SK-N-SH (cell line): ENCODE measurements around the gene MAP3K6. TPM values are rescaled to one million over a fixed set of nuclear protein-coding genes. Genes with fewer than 3 reads are reported as not detected.

Experiments used
- CTCF ChIA-PET: fragments of 300-600, 350-600 bp; formaldehyde crosslinking; extraction: SDS; loops from one replicate; lab custom pipeline; 2021; lab: Yijun Ruan, JAX
- POLR2A ChIA-PET: fragments of 350-600 bp; sonication (Branson Sonifier 250); formaldehyde crosslinking; extraction: SDS; loops from one replicate; lab custom pipeline; 2020; ENCODE audit warnings: antibody characterized with exemption, inconsistent platforms; lab: Yijun Ruan, JAX
- DNase-seq: peaks from one replicate; pipeline ENCODE4 v3.0.0; 2012
- H2AFZ ChIP-seq: fragments of 200-600 bp; sonication (generic); 2 replicates; pipeline ENCODE4 v1.8.1; 2016; ENCODE audit warnings: antibody characterized with exemption, mild to moderate bottlenecking, low read depth
- H3F3A ChIP-seq: fragments of 200-600 bp; sonication (generic); replicated peaks from 2 replicates; pipeline ENCODE3; 2016; ENCODE audit warnings: antibody characterized with exemption, mild to moderate bottlenecking; ENCODE audit not compliant: insufficient read depth
- H3K27ac ChIP-seq, 2 experiments: fragments of 200-500 bp in 1 of 2; fragments of 200-600 bp in 1 of 2; sonication (Bioruptor generic) in 1 of 2; sonication (generic), shearing (Covaris generic) in 1 of 2; 2 replicates each; pipeline versions ENCODE4 v1.5.1 to v1.6.1; 2014 to 2016; ENCODE audit warnings: low read depth in 2 of 2, inconsistent platforms in 1 of 2, low read length in 1 of 2, mild to moderate bottlenecking in 1 of 2, mixed read lengths in 1 of 2
- H3K27me3 ChIP-seq: fragments of 200-600 bp; sonication (generic), shearing (Covaris generic); 2 replicates; pipeline ENCODE4 v1.6.1; 2016; ENCODE audit warnings: mixed run types; ENCODE audit not compliant: insufficient read depth
- H3K36me3 ChIP-seq, 2 experiments: fragments of 200-500 bp in 1 of 2; fragments of 200-600 bp in 1 of 2; sonication (Bioruptor generic) in 1 of 2; sonication (generic) in 1 of 2; replicated peaks in 1 of 2; 2 replicates each; pipeline versions ENCODE3 to v1.5.1; 2014 to 2016; ENCODE audit warnings: low read length in 1 of 2, mild to moderate bottlenecking in 1 of 2; ENCODE audit not compliant: insufficient read depth in 2 of 2, control insufficient read depth in 1 of 2
- H3K4me1 ChIP-seq, 2 experiments: fragments of 200-500 bp in 1 of 2; fragments of 200-600 bp in 1 of 2; sonication (Bioruptor generic) in 1 of 2; sonication (generic), shearing (Covaris generic) in 1 of 2; 2 replicates each; pipeline versions ENCODE4 v1.5.1 to v1.6.1; 2014 to 2016; ENCODE audit warnings: low read depth in 1 of 2, low read length in 1 of 2, mixed run types in 1 of 2; ENCODE audit not compliant: insufficient read depth in 2 of 2, control insufficient read depth in 1 of 2
- H3K4me2 ChIP-seq: fragments of 200-600 bp; sonication (generic), shearing (Covaris generic); 2 replicates; pipeline ENCODE4 v1.6.1; 2017; ENCODE audit warnings: mixed run types
- H3K4me3 ChIP-seq, 2 experiments: fragments of 200-500 bp in 1 of 2; fragments of 200-600 bp in 1 of 2; sonication (Bioruptor generic) in 1 of 2; sonication (generic), shearing (Covaris generic) in 1 of 2; 2 replicates each; pipeline versions ENCODE4 v1.5.1 to v1.8.1; 2014 to 2016; ENCODE audit warnings: low read depth in 2 of 2, inconsistent platforms in 1 of 2, low read length in 1 of 2, mild to moderate bottlenecking in 1 of 2, mixed read lengths in 1 of 2, moderate library complexity in 1 of 2
- H3K79me2 ChIP-seq: fragments of 200-600 bp; sonication (generic); 2 replicates; pipeline ENCODE4 v1.8.1; 2017; ENCODE audit warnings: mild to moderate bottlenecking; ENCODE audit not compliant: insufficient read depth
- H3K9ac ChIP-seq: fragments of 200-600 bp; sonication (generic); 2 replicates; pipeline ENCODE4 v1.6.1; 2017; ENCODE audit warnings: mixed run types
- H3K9me2 ChIP-seq: fragments of 200-600 bp; sonication (generic); 2 replicates; pipeline ENCODE4 v1.6.1; 2017; ENCODE audit warnings: mixed run types
- H3K9me3 ChIP-seq: fragments of 200-600 bp; sonication (generic); 2 replicates; pipeline ENCODE4 v1.6.1; 2017; ENCODE audit warnings: mixed run types, mild to moderate bottlenecking, moderate library complexity
- H4K20me1 ChIP-seq: fragments of 200-600 bp; sonication (generic); 2 replicates; pipeline ENCODE4 v1.6.1; 2017; ENCODE audit warnings: mild to moderate bottlenecking, mixed run types; ENCODE audit not compliant: insufficient read depth
- CHD2 ChIP-seq: fragments of 150-350 bp; IDR thresholded peaks from 2 replicates; pipeline ENCODE4 v1.6.1; 2018; ENCODE audit warnings: low read length; ENCODE audit not compliant: partially characterized antibody
- ELF1 ChIP-seq: IDR thresholded peaks from 2 replicates; pipeline ENCODE4 v1.4.0; 2012
- FOSL2 ChIP-seq: IDR thresholded peaks from 2 replicates; pipeline ENCODE4 v1.4.0; 2012; ENCODE audit warnings: low read depth, mild to moderate bottlenecking, moderate library complexity, borderline replicate concordance
- FOXJ3 ChIP-seq: sonication (generic); formaldehyde crosslinking; IDR thresholded peaks from 2 replicates; pipeline ENCODE4 v1.5.1; 2020; ENCODE audit warnings: mild to moderate bottlenecking, missing genetic modification reagents
- GABPA ChIP-seq: IDR thresholded peaks from 2 replicates; pipeline ENCODE4 v1.4.0; 2012; ENCODE audit warnings: low read depth, mild to moderate bottlenecking
- MEF2A ChIP-seq: IDR thresholded peaks from 2 replicates; pipeline ENCODE4 v1.4.0; 2012; ENCODE audit warnings: low read depth, borderline replicate concordance
- MXI1 ChIP-seq: IDR thresholded peaks from 2 replicates; pipeline ENCODE4 v1.6.1; 2012; ENCODE audit warnings: mild to moderate bottlenecking, low read depth, low read length, improper control_type of control experiment
- NRF1 ChIP-seq: IDR thresholded peaks from 2 replicates; pipeline ENCODE4 v1.6.1; 2012; ENCODE audit warnings: low read depth, mild to moderate bottlenecking, low read length
- POLR2AphosphoS5 ChIP-seq: IDR thresholded peaks from 2 replicates; pipeline ENCODE4 v1.6.1; 2012; ENCODE audit warnings: low read depth, low read length
- RFX5 ChIP-seq: IDR thresholded peaks from 2 replicates; pipeline ENCODE4 v1.6.1; 2012; ENCODE audit warnings: mild to moderate bottlenecking, improper control_type of control experiment, low read length
- TCF12 ChIP-seq: IDR thresholded peaks from 2 replicates; pipeline ENCODE4 v1.4.0; 2012
- WGBS: methylation state at CpG from one replicate; pipeline ENCODE4 v1.1.6; 2017; ENCODE audit warnings: low lambda C conversion rate; 5-methylcytosine and 5-hydroxymethylcytosine counted together
- polyA plus RNA-seq, 3 experiments: library from polyadenylated mRNA; depleted of rRNA; stranded (reverse); fragments of >200 nt; gene quantifications; 2 replicates each; pipeline ENCODE4 v1.2.3, GENCODE V29; 2012
- TF ChIP-seq, protein P1 (sequence below): IDR thresholded peaks from 2 replicates; pipeline ENCODE4 v1.6.1; 2012; ENCODE audit warnings: mild to moderate bottlenecking, low read depth, low read length, moderate library complexity
- TF ChIP-seq, protein P2 (sequence below): fragments of 150-350 bp; IDR thresholded peaks from 2 replicates; pipeline ENCODE4 v1.6.1; 2017; ENCODE audit warnings: antibody characterized with exemption, low read length, low read depth, borderline replicate concordance
- TF ChIP-seq, protein P3 (sequence below): IDR thresholded peaks from 2 replicates; pipeline ENCODE4; 2012

The MAP3K6 gene
- polyA plus RNA-seq, 1 of the 3 experiments (the other 2 are of a cell fraction): 17.3 TPM

DNA sequence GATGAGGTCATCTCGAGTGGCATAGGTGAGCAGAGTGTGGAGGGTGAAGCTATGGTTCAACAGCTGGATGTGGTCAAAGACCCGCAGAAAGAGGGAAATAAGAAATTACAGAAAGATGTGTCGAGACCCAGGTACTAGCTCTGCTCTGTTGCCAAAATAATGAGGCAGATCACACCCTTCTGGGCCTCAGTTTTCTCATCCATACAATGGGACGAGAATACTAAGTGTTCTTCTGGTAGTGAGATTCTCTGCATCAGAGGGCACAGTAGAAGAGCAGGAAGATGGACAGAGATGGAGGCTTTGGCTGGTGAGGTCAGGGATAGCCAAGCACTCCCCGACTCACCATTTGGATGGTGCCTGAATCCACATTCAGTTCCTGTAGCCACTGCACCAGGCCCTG, 11.1 kb downstream of the MAP3K6 start:
- 85% methylated on average over 5 of the region's 5 CpGs for WGBS

More for the DNA sequence above, 11.1 kb downstream of the MAP3K6 start:
- POLR2A ChIA-PET: interaction anchor here (1.6 kb wide), 1 partner anchor 9 kb away, joined by 3 read pairs; no protein-coding TSS in a partner anchor
- no peaks in the 10 kb centered on the region for H4K20me1 ChIP-seq
- no peak for DNase-seq
- TF ChIP-seq MXI1: no peak
- no peak for TF ChIP-seq RFX5
- TF ChIP-seq FOXJ3 (CRISPR knock-in tag): no peak
- TF ChIP-seq POLR2AphosphoS5: no peak
- TF ChIP-seq, protein P1, sequence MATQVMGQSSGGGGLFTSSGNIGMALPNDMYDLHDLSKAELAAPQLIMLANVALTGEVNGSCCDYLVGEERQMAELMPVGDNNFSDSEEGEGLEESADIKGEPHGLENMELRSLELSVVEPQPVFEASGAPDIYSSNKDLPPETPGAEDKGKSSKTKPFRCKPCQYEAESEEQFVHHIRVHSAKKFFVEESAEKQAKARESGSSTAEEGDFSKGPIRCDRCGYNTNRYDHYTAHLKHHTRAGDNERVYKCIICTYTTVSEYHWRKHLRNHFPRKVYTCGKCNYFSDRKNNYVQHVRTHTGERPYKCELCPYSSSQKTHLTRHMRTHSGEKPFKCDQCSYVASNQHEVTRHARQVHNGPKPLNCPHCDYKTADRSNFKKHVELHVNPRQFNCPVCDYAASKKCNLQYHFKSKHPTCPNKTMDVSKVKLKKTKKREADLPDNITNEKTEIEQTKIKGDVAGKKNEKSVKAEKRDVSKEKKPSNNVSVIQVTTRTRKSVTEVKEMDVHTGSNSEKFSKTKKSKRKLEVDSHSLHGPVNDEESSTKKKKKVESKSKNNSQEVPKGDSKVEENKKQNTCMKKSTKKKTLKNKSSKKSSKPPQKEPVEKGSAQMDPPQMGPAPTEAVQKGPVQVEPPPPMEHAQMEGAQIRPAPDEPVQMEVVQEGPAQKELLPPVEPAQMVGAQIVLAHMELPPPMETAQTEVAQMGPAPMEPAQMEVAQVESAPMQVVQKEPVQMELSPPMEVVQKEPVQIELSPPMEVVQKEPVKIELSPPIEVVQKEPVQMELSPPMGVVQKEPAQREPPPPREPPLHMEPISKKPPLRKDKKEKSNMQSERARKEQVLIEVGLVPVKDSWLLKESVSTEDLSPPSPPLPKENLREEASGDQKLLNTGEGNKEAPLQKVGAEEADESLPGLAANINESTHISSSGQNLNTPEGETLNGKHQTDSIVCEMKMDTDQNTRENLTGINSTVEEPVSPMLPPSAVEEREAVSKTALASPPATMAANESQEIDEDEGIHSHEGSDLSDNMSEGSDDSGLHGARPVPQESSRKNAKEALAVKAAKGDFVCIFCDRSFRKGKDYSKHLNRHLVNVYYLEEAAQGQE: no peak
- TF ChIP-seq MEF2A: no peak
- TF ChIP-seq, protein P2, sequence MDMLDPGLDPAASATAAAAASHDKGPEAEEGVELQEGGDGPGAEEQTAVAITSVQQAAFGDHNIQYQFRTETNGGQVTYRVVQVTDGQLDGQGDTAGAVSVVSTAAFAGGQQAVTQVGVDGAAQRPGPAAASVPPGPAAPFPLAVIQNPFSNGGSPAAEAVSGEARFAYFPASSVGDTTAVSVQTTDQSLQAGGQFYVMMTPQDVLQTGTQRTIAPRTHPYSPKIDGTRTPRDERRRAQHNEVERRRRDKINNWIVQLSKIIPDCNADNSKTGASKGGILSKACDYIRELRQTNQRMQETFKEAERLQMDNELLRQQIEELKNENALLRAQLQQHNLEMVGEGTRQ: no peak
- TF ChIP-seq FOSL2: no peak
- TF ChIP-seq NRF1: no peak
- no peak for TF ChIP-seq ELF1
- no peak for TF ChIP-seq GABPA
- TF ChIP-seq, protein P3, sequence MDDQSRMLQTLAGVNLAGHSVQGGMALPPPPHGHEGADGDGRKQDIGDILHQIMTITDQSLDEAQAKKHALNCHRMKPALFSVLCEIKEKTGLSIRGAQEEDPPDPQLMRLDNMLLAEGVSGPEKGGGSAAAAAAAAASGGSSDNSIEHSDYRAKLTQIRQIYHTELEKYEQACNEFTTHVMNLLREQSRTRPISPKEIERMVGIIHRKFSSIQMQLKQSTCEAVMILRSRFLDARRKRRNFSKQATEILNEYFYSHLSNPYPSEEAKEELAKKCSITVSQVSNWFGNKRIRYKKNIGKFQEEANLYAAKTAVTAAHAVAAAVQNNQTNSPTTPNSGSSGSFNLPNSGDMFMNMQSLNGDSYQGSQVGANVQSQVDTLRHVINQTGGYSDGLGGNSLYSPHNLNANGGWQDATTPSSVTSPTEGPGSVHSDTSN: no peak
- TF ChIP-seq TCF12: no peak
- no peak for TF ChIP-seq CHD2
- TF ChIP-seq, all 33 proteins: peak for 0
- H3K79me2 ChIP-seq: no peaks in the 10 kb centered on the region
- CTCF ChIA-PET: interaction anchor here (0.9 to 12.3 kb wide), 9 partner anchors 10 to 57 kb away, joined by 3 to 219 read pairs (median 45); partner anchors contain the start of genes CD164L2 and MAP3K6
- no peak overlapping the region for H2AFZ ChIP-seq
- H3K27ac ChIP-seq: no peak overlapping the region
- no peak overlapping the region for H3K4me2 ChIP-seq
- no peaks in the 10 kb centered on the region for H3K9me3 ChIP-seq
- H3K36me3 ChIP-seq: peaks cover 4 to 5% of the 10 kb centered on the region in 2 experiments
- no peaks in the 10 kb centered on the region for H3K27me3 ChIP-seq
- no peaks in the 10 kb centered on the region for H3K9me2 ChIP-seq
- no peak overlapping the region for H3K4me3 ChIP-seq
- peaks cover 0 to 5% of the 10 kb centered on the region in 2 experiments; a peak in 1 of 4 replicates for H3K4me1 ChIP-seq
- H3F3A ChIP-seq: no peaks in the 10 kb centered on the region
- H3K9ac ChIP-seq: no peak overlapping the region
